HepG2 (cell line): ENCODE results near the gene CYSRT1. TPM values are rescaled to one million over a fixed set of nuclear protein-coding genes. Genes with fewer than 3 reads are reported as not detected.

Experiments
- AKAP8 ChIP-seq: sonication (generic); formaldehyde crosslinking; IDR thresholded peaks from 2 replicates; pipeline ENCODE4 v1.5.1; 2020; ENCODE audit warnings: mild to moderate bottlenecking, missing genetic modification reagents
- HBP1 ChIP-seq: IDR thresholded peaks from 2 replicates; pipeline ENCODE4 v1.6.1; 2016; ENCODE audit warnings: low read depth, control low read depth
- HDAC6 ChIP-seq: fragments of 200-600 bp; sonication (generic); IDR thresholded peaks from 2 replicates; pipeline ENCODE4 v1.7.0; 2017; ENCODE audit warnings: mild to moderate bottlenecking, antibody characterized with exemption, low read length, low read depth
- HNRNPK ChIP-seq: fragments of 200-400 bp; formaldehyde crosslinking; IDR thresholded peaks from 2 replicates; pipeline ENCODE4 v1.6.1; 2018; ENCODE audit warnings: low read length, low read depth, moderate library complexity, mild to moderate bottlenecking; ENCODE audit not compliant: poor library complexity, severe bottlenecking
- IRF2 ChIP-seq: IDR thresholded peaks from 2 replicates; pipeline ENCODE4 v1.6.1; 2018; ENCODE audit warnings: missing genetic modification reagents, missing compliant biosample characterization
- KDM2A ChIP-seq: sonication (generic); formaldehyde crosslinking; IDR thresholded peaks from 2 replicates; pipeline ENCODE4 v1.4.0; 2020; ENCODE audit warnings: low read depth, missing genetic modification reagents, borderline replicate concordance
- RFXAP ChIP-seq: sonication (generic); formaldehyde crosslinking; IDR thresholded peaks from 2 replicates; pipeline ENCODE4 v1.4.0; 2020; ENCODE audit warnings: missing genetic modification reagents, borderline replicate concordance
- ZBTB34 ChIP-seq: sonication (generic); formaldehyde crosslinking; IDR thresholded peaks from 2 replicates; pipeline ENCODE4 v1.8.0; 2022; ENCODE audit warnings: mild to moderate bottlenecking, missing genetic modification reagents
- ZNF20 ChIP-seq: sonication (generic); formaldehyde crosslinking; IDR thresholded peaks from 2 replicates; pipeline ENCODE4 v1.4.0; 2020; ENCODE audit warnings: mild to moderate bottlenecking, moderate library complexity, missing genetic modification reagents
- polyA plus RNA-seq, 8 experiments: library from polyadenylated mRNA; depleted of rRNA in 3 of 8; stranded (reverse) in 7 of 8; unstranded in 1 of 8; fragments of >200 nt; fragmentation: Illumina TruSeq in 4 of 8; extraction: Trizol in 4 of 8; gene quantifications; 2 replicates each; pipeline versions ENCODE4 v1.2.1 to v1.2.3, GENCODE V29; 2011 to 2016; ENCODE audit warnings: low read depth in 4 of 8, missing spikeins in 1 of 8, mixed read lengths in 1 of 8; ENCODE audit not compliant: insufficient read depth in 1 of 8
- total RNA-seq, 5 experiments: library from RNA; depleted of rRNA; stranded (reverse); fragments of >200 nt; fragmentation: Illumina TruSeq; extraction: Trizol; gene quantifications; 2 replicates each; pipeline ENCODE4 v1.2.3, GENCODE V29; 2016; ENCODE audit warnings: low read depth in 1 of 5
- TF ChIP-seq, protein P1 (sequence below), 2 experiments: sonication (generic) in 1 of 2; formaldehyde crosslinking in 1 of 2; IDR thresholded peaks; 2 replicates each; pipeline versions ENCODE4 v1.6.1 to v1.9.0; 2014 to 2022; ENCODE audit warnings: antibody characterized with exemption in 1 of 2, borderline replicate concordance in 1 of 2, inconsistent platforms in 1 of 2, low read depth in 1 of 2, missing genetic modification reagents in 1 of 2
- TF ChIP-seq, protein P2 (sequence below): sonication (generic); formaldehyde crosslinking; IDR thresholded peaks from 2 replicates; pipeline ENCODE4 v1.5.1; 2020; ENCODE audit warnings: mild to moderate bottlenecking, missing genetic modification reagents, borderline replicate concordance
- TF ChIP-seq, protein P3 (sequence below): sonication (generic); formaldehyde crosslinking; IDR thresholded peaks from 2 replicates; pipeline ENCODE4 v1.5.0; 2020; ENCODE audit warnings: missing genetic modification reagents

The CYSRT1 gene
- total and polyA plus RNA-seq, 2 of the 13 experiments (the other 11 are each of a cell fraction or from before 2014, with no cell fraction given) = 1.5 to 2.1 TPM

GRCh38 chr9:137236238-137236935 lies 11.4 kb downstream of the CYSRT1 start (continued):
- TF ChIP-seq IRF2 (CRISPR knock-in tag) = peak; percentile 86
- TF ChIP-seq, protein P1, sequence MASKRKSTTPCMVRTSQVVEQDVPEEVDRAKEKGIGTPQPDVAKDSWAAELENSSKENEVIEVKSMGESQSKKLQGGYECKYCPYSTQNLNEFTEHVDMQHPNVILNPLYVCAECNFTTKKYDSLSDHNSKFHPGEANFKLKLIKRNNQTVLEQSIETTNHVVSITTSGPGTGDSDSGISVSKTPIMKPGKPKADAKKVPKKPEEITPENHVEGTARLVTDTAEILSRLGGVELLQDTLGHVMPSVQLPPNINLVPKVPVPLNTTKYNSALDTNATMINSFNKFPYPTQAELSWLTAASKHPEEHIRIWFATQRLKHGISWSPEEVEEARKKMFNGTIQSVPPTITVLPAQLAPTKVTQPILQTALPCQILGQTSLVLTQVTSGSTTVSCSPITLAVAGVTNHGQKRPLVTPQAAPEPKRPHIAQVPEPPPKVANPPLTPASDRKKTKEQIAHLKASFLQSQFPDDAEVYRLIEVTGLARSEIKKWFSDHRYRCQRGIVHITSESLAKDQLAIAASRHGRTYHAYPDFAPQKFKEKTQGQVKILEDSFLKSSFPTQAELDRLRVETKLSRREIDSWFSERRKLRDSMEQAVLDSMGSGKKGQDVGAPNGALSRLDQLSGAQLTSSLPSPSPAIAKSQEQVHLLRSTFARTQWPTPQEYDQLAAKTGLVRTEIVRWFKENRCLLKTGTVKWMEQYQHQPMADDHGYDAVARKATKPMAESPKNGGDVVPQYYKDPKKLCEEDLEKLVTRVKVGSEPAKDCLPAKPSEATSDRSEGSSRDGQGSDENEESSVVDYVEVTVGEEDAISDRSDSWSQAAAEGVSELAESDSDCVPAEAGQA (IDR thresholded peaks at IDR 0.05; ENCODE audit: low read depth) = no peak
- TF ChIP-seq, protein P1 (CRISPR knock-in tag; IDR thresholded peaks at IDR 0.05; ENCODE audit: borderline replicate concordance) = 0 out of 2 replicates have a peak, but pooled peaks have one; percentile 50
- TF ChIP-seq HNRNPK = peak; percentile 50
- TF ChIP-seq ZNF20 (CRISPR knock-in tag) = no peak
- peak; percentile 53 for TF ChIP-seq RFXAP (CRISPR knock-in tag)
- TF ChIP-seq, protein P2, sequence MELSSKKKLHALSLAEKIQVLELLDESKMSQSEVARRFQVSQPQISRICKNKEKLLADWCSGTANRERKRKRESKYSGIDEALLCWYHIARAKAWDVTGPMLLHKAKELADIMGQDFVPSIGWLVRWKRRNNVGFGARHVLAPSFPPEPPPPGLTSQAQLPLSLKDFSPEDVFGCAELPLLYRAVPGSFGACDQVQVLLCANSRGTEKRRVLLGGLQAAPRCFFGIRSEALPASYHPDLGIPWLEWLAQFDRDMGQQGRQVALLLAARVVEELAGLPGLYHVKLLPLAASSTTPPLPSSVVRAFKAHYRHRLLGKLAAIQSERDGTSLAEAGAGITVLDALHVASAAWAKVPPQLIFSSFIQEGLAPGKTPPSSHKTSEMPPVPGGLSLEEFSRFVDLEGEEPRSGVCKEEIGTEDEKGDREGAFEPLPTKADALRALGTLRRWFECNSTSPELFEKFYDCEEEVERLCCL = no peak
- no peak for TF ChIP-seq ZBTB34 (CRISPR knock-in tag)
- TF ChIP-seq KDM2A (CRISPR knock-in tag) = peak; percentile 92
- TF ChIP-seq, protein P3, sequence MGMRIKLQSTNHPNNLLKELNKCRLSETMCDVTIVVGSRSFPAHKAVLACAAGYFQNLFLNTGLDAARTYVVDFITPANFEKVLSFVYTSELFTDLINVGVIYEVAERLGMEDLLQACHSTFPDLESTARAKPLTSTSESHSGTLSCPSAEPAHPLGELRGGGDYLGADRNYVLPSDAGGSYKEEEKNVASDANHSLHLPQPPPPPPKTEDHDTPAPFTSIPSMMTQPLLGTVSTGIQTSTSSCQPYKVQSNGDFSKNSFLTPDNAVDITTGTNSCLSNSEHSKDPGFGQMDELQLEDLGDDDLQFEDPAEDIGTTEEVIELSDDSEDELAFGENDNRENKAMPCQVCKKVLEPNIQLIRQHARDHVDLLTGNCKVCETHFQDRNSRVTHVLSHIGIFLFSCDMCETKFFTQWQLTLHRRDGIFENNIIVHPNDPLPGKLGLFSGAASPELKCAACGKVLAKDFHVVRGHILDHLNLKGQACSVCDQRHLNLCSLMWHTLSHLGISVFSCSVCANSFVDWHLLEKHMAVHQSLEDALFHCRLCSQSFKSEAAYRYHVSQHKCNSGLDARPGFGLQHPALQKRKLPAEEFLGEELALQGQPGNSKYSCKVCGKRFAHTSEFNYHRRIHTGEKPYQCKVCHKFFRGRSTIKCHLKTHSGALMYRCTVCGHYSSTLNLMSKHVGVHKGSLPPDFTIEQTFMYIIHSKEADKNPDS (CRISPR knock-in tag) = peak; percentile 36; the same call in 1 of the 2 replicates
- peak; percentile 99 for TF ChIP-seq AKAP8 (CRISPR knock-in tag)
- TF ChIP-seq HDAC6 = no peak
- TF ChIP-seq HBP1 (CRISPR knock-in tag) = peak; percentile 57; the same call in 1 of the 2 replicates
